NCI-H510A treated with DMSO at 0.1 percent for 48 hours (cell line): ENCODE data around the gene TIMELESS.
"Not testable (repeated sequence)": the region's sequence is repeated elsewhere in the genome, so short reads cannot be mapped to it uniquely, and the experiment has no call there.

Experiments used
- DNase-seq: peaks from one replicate; lab custom pipeline; 2025; lab: John Stamatoyannopoulos, UW

Gene TIMELESS

DNA sequence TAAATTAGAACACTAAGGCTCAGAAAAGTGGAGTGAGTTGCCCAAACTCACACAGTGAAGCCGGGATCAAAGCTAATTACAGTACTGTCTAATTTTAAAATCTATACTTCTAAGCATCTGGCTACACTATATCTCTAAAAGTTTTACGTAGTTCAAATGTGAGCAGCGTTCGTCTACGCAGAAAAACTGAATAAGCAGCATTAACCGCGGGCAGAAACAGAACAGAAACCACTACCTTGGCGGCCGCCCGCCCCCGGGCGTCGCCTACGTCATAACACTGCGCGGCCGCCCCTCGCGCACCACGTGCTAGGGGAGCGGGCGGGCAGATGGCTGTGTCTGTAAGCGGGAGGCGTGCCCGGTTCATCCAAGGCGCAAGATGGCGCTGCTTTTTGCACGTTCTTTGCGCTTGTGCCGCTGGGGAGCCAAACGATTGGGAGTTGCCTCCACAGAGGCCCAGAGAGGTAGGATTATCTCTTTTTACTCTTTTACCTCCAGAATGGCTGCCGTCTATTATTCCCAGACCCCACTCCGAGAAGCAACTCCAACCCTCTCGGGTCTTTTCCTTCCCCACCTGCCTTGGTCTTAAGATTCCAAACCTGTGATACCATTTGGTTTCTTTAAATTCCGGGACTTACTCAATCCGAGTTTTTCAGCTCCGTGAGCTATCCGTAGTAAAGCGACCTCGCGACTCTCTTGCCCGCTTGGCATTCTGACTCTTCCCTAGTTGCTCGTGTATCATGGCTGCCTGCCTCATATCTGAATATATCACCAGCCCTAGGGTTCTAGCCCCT lies 19.2 kb upstream of the TIMELESS start, which contains the start of gene SPRYD4:
Gene SPRYD4 (plus strand): TSS at position 363 of the 791 bp plus-strand sequence. CDS start 14 bp downstream, at position 377.
- DNase-seq, result peak; percentile 91

DNA sequence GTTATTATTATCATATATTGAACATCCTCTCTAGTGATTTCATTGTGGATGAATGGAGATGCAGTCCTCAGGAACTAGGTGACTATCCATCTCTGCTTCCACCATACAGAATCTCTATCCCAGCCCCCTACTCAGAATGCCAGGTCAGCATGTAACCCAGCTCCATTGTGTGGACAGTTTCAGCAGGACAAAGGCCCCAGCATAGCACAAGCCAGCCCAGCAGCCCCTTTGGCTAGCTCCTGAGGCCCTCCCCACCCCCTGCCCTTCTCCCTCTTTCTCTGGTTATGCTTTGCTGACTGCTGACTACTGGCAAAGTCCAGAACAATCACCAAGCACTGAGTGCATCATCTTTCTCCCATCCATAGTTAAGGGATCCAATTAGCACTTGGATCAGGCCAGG lies 13.3 kb upstream of the TIMELESS start:
- no peak for DNase-seq

DNA sequence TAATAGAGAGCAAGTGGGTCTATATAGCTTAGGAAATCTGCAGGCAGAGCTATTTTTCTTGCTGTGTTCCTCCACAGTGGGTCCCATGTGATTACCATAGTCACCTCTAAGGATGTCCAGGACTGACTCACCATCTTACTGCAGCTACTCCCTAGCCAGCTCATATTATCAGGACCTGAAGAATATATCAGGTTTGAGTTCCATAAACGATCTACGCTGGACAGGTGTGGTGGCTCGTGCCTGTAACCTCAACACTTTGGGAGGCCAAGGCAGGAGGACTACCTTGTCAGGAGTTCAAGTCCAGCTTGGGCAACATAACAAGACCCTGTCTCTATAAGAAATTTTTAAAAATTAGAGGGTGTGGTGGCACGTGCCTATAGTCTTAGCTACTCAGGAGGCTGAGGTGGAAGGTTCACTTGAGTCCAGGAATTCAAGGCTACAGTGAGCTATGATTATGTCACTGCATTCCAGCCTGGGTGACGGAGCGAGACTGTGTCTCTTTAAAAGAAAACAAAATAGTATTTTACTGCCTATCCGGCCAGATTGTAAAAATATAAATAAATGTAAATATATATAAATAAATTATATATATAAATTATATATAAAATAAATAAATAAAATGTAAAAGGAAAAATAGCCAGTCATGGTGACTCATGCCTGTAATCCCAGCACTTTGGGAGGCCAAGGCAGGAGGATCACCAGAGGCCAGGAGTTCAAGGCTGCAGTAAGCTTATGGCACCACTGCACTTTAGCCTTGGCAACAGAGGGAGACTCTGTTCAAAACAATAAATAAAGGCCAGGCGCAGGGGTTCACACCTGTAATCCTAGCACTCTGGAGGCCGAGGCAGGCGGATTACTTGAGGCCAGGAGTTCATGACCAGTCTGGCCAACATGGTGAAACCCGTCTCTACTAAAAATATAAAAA lies 12.3 kb upstream of the TIMELESS start:
- no peak for DNase-seq

DNA sequence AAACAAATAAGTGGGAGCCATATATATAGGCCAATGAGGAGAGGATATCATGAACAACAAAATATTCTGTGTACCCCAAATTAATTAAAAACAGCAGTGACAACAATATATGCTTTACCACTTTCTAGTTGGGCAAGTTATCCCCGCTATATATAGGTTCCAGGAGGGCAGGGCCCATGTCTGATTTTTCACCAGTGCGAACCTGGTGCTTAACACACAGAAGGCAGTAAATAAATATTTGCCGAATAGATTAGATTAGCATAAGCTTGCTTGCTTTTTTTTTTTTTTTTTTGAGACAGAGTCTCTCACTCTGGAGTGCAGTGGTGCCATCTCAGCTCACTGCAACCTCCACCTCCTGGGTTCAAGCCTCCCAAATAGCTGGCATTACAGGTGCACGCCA lies 8.6 kb upstream of the TIMELESS start:
- DNase-seq, result no peak

DNA sequence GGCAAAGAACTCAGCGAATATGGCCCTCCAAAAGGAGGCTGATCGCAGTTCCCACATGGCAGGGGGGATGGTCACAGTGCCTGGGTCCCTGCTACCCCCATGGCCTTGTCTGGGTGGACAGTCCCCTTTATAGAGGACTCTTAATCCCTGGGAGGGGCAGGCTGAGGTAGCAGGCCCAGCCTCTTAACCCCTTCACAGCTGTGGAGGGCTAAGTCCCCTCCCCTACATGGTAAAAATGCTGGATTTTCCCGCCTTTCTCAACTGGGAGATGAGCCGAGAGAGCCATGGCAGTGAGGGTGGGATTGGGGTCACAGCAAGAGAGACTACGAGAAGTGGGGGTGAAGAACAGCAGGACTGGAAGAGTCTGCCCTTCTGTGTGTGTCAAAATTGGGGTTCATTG lies 5.3 kb upstream of the TIMELESS start, which contains the start of gene MIP:
Gene MIP (minus strand): TSS at position 101 of the 400 bp plus-strand sequence. CDS start 44 bp downstream, at position 57.
- no peak for DNase-seq

DNA sequence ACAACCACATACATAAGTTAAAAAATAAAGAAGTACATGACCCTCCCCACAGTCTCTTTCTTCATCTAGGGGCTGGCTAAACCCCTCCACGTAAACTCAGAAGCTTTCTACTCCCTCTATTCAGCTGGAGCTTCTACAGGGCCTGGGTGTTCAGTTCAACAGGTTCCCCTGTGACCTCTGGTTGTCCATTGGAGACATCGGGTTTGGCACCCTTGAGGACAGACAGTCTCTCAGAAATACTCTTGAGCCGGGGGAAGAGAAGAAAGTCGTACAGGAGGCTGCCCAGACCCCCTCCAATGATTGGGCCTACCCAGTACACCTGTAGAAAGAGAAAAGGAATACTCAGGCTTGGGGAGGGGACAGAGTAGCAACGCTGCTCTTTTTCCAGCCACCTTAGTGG lies 1.9 kb upstream of the TIMELESS start:
- DNase-seq, result no peak

DNA sequence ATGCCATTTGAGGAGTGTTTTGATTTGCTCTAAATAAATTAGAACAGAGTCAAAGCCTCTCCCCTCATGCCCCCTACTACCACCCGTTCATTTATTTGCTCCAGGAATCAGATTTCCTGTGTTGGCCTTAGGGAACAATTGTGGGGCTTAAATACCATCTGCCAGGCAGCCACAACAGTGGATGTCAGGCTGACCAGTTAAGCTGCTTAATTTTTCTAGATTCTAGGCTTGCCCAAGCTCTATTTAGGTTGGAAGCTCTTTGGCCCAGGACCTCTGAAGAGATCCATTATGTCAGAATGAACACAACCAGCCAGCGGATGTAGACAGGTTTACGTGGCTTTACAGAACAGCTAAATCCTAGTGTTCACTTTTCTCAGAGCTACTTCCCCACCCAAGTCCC lies 1.0 kb upstream of the TIMELESS start:
- no peak for DNase-seq

DNA sequence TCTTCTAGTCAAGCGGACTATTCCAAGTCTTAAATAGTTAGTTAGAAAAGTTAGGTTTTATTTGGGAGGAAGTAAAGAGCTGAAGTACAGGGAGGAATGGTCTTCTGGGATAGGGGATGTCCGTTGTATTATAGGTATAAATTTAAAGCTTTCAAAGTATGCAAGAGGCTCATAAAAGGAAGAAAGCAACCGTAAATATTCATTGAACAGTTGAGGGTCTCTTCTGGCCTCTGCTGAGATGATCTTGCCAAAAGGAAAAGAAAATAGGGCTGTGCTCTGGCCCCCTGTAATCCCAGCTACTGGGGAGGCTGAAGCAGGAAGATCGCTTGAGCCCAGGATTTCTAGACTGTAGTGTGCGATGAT lies 377 bp upstream of the TIMELESS start:
- peak; percentile 44 for DNase-seq

DNA sequence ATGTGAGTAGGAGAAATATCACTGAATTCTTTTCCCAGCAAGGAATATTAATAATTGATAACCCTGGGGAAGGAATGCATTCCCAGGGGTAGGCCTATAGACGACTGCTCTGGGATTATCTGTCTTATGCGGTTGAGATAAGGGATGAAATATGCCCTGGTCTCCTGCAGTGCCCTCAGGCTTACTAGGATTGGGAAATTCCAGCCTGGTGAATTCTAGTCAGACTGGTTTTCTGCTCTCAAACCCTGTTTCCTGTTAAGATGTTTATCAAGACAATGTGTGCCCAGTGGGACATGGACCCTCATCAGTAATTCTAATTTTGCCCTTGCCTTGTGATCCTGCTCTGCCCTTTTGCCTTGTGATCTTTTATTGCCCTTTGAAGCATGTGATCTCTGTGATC lies 6.0 kb downstream of the TIMELESS start:
- not testable (repeated sequence) for DNase-seq

DNA sequence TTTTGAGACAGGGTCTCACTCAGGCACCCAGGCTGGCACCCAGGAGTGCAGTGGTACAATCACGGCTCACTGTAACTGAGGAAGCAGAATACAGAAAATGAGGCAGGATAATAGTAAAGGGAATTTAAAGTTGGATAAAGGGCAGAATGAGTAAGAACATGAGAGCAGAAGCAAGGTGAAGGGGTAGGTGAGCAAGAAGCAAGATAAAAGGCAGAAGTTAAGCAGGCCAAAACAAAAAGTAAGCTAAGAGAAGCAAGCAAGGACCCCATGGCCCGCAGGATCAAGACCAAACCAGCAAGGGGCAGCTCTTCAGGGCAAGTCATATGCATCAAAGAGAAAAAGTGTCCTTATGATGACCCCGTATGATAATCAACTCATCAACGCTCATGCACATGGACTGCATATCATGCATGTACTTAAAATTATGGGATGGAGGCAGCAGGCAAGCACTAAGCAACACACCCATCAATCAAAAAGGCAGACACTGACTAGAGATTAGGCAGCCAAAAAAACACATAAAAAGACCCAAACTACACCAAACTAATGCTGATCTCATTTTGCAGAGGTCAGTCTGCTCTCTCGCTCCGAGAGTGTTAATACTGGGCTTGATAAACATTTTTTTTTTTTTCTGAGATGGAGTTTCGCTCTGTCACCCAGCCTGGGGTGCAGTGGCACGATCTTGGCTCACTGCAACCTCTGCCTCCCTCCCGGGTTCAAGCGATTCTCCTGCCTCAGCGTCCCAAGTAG lies 11.6 kb downstream of the TIMELESS start:
- no peak for DNase-seq

DNA sequence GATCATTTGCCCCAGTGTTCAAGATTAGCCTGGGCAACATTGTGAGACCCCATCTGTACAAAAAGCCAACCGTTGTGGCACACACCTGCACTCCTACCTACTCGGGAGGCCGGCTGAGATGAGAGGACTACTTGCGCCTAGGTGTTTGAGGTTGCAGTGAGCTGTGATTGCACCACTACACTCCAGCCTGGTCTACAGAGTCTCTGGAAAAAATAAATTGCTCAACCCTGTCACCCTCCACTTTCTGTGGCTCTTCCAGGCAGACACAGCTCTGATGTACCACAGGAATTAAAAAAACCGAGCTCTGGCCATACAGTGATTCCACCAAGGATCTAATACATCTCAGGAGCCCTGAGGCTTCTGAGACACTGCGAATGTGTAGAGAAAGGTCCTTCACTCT lies 14.4 kb downstream of the TIMELESS start:
- DNase-seq, result no peak

DNA sequence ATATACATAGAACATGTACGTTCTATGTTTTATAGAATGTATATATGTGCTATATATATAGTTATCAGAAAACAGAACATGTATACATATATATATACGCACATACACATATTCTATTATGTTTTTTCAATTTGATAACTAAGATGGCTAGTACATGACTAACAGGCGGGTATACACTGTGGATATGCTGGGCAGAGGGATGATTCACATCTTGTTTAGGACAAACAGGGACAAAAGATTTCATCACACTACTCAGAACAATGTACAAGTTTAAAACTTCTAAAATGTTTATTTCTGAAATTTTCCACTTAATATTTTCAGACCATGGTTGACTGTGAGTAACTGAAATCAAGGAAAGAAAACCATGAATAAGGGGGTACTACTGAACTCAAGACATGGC lies 17.4 kb downstream of the TIMELESS start:
- DNase-seq, result no peak

DNA sequence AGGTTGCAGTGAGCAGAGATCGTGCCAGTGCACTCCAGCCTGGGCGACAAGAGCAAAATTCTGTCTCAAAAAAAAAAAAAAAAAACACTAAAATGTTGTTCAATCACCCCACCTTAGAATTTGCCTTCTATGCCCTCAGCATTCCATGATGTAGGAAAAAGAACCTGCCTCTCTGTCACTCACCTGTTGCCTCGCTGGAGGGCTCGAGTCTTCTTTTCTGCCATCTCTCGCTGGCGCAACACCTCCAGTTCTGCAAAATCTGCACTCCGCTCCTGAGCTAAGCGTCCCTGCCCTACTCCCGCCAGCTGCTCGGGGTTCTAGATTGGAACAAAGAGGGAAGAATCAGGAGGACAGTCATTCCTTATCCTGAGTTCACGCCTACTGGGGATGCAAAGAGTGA lies 17.9 kb downstream of the TIMELESS start:
- DNase-seq, result no peak

DNA sequence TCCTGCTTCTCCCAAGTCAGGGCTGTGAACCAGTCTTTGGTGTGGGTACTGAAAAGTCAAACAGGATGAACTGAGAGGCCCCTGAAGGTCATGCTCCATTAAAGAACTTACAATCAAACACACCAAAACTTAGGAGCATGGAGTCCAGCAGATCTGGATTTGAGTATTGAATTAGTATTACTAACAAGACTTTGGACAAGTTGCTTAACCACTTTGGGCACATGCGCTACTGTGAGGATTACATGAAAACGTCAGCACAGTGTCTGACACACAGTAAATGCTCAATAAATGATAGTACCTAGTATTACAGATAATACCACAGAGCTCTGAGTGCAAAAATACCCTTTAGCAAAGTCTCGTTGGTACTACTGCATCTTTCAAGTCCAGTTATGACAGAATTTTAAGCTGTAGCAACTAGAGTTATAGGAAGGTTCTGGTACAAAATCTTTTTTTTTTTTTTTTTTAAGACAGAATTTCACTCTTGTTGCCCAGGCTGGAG lies 23.2 kb downstream of the TIMELESS start:
- DNase-seq, result no peak

DNA sequence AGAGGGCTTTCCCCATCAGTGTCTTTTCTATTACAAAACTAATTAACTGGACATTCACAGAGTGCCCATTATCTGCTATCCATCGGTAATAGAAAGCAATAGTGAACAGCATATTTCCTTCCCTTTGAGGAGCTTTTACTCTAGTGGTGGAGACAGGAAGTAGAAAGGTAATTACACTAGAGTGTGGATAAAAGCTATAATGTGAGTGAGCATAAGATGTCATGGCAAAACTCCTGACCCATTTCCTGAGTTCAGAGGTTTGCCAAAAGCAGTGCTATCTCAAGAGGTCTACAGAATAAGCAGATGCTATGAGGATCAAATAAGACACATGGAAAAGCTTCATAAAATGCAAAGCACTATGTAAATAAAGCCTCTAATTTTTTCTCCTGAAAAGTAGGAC lies 24.0 kb downstream of the TIMELESS start:
- DNase-seq, result no peak

DNA sequence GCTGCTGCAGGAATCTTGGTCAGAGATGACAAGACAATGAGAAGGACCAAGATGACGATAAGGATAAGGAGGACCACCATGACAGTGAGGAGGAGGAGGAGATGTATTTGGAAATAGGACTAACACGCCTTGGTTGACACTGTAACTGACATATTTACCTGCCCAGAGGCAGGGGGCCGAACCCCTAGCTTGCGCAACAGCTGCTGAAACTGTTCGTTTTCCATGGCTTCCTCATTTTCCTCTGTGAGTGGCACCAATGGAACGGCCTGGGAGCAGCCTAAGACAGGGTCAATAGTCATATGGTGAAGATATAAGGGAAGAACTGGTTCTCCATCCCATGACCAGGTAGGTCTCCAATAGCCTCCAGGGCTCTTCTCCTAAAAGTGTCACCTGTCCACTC lies 28.8 kb downstream of the TIMELESS start:
- no peak for DNase-seq

DNA sequence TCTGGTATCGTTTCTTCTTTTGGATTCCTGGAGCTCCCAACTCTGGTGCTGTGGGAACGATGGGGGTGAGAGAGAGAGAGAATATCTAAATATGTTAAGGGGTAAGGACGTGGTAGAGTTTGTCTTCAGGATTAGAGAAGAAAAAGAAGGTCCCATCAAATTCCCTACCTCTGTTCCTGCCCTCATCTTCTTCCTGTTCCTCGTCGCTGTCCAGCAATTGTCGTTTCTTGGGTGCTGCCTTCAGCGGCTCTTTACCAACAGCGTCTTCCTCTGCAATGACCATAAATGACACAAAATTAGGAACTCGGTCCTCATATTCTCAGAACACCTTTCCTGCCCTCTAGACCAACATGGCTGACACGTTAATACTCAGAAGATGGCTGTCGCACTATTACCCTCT lies 31.5 kb downstream of the TIMELESS start:
- no peak for DNase-seq

DNA sequence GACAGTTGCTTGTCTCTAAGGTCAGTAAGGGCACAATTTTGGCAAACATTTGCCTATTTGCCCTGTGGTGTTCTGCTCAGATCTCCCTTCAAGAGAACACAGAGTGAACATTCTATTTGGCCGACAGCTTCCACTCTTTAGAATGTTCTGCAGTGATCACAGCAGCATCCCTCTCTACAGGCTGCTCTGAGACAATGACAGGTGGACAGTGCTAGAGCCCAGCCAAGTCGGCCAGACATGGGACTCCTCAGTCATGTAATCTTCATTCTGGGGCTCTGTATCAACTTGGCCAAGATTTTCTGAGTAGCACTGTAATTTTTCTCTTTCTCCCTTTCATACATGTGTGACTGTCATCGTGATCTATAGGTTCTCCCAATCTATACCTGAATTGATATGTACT lies 34.8 kb downstream of the TIMELESS start:
- no peak for DNase-seq

DNA sequence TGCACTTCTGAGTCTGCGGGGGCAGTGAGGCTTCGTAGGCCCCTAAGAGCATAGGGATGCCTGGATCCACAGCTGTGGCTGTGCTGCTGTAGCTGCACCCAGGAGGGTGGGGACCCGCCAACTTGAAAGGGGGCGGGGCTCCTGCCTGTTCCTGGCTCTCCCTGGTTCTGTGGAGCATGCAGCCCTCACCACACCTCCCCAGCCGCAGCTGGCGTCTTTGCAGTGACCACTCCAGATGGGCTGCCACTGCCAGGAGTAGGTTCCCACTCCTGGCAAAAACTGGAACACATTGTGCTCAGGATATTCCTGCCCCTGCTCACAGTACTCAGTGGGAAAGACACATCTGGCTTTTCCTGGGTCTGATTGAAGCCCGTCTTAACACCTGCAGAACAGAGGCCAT lies 35.8 kb downstream of the TIMELESS start:
- no peak for DNase-seq

DNA sequence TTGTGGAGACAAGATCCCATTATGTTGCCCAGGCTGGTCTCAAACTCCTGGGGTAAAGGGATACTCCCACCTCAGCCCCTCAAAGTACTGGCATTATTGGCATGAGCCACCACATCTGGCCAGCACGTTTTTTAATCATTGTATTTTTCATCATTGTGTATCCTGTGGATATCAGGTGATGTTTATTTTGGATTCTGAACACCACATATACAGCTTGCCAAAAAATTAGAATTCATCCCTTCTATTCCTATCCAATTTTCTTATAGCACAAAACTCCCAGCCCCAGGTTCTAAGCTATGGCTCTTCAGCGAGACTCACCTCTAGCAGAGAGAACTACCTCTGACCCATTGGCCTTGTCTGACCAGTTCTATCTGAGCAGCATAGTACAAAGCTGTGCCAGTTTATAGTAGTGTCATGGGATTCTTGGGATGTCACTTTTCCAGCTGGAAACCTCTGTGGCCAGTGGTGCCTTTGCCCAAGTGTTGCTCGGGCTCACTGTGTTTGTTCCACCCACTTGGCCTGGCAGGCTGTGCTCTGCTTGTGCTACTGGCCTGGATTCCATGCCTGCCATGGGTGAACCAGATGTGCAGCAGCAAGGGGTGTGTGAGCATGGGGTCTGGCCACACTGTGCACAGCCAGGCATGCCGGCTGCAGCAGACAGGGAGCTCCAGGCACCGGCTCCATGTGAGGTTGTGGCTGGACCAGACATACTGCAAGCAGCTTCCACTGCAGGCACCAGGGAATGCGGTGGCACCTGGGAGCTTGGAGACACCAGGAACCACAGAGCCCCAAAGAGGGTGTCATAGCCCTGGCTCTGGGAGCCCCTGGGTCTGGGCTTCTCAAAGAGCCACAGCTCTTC lies 37.2 kb downstream of the TIMELESS start:
- DNase-seq, result no peak

DNA sequence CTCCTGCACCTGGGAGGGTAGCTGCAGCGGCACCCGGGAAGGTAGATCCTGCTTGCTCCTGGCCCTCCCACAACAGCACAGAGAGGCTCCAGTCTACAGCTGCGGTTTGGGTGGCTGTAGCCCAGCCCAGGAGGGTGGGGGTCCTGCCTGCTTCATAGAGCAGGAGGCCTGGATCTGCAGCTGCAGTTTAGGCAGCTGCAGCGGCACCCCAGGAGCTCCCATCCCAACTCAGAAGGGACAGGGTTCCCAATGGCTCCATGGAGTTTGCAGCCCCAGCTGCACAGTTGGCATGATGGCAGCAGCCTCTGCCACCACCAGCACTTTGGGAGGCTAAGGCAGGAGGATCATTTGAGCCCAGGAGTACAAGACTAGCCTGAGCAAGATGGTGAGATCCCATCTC lies 38.5 kb downstream of the TIMELESS start:
- DNase-seq, result no peak
